HG02852 (cell line): ENCODE data around the gene RELT.

ENCODE experiments used
- ATAC-seq: cut with Tn5 transposase; IDR thresholded peaks from one replicate; pipeline ENCODE4 v1.9.1; 2021; ENCODE audit warnings: mild to moderate bottlenecking, moderate library complexity; ENCODE audit not compliant: unreplicated experiment

The RELT gene

DNA sequence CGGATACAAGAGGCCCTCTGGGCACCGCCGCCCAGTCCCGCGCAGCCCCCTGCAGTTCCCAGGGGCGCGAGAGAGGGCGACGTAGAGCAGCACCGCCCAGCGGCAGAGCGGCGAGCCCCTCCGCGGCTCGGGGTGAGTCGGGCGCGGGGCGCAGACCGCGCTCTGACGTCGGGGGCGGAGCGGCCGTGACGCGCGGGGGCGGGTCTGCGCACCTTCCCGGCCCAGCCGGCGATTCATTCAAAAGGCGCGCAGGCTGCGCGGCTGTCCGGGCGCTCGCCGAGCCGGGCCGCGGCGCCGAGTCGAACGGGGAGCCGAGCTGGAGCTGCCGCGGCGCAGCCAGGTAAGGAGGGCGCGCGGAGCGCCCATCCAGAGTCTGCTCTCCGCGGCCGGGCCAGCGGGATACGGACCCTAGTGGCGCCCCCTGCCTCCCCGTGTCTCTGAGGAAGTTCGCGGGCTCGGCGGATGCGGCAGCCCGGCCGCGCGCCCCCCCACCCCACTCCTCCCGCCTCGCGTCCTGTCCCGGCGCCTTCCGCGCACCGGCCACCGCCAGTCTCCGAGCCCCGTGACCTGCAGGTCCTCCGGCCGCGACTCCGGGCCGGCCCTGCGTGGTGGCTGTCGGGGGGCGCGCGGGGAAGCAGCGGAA is at the start of gene RELT:
Gene RELT (plus strand): TSS at position 240 of the 643 bp plus-strand sequence. CDS start 12,738 bp downstream, outside the sequence.
- peak; percentile 72 for ATAC-seq

- ATAC-seq = no peak
These were observed 49.0 kb upstream of the RELT start for GRCh38 chr11:73326929-73327811.

DNA sequence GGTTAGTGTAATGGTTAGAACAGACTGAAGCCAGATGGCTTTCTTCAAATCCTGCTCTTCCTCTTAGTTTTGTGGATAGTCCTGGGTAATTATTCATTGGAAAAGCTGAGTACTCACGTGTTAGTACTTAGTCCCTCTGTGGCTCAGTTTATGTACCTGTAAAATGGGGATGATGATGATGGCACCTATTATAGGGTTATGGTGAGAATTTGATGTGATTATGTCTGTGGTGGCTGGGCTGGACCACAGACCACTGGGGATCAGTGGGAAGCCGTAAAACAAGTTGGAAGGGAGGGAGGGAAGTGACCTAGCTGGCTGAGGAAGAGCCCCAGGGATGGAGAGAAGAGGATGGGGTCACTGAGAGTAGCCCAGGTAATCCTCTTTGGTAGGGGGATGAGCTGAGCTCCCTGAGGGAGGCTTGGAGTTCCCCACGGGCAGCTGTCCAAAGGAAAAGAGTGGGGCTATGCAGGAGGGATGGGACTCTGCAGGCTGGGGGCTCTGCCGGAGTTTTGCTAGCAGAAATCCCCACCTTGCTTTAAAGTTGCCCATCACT is 48.3 kb upstream of the RELT start:
- no peak for ATAC-seq

DNA sequence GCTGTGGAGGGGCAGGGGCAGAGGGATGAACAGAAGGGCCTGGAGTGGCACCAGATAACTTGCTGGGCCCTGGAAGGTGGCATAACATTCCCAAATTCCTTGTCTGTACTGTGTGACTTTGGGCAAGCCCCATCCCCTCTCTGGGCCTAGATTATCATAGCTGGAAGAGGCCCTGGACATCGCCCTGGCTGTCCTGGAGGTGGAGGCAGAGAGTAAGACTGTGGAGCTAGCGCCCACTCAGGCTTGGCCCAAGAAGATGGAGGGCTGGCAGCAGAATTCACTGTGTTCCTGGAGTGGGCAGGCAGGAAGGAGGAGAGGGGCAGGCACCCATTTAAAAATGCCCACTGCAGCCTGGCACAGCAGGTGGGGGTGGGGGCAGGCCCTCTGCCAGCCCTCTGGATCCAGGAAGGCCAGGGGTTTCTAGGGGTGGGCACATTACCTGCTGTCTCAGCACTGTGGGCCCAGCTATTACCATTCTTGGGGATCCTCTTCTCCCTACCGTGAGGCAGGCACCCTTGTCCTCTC is 45.6 kb upstream of the RELT start:
- no peak for ATAC-seq

- no peak for ATAC-seq
These were observed 44.9 kb upstream of the RELT start for GRCh38 chr11:73331138-73331916.

GRCh38 chr11:73333173-73333572 is 43.0 kb upstream of the RELT start:
- no peak for ATAC-seq

- ATAC-seq = no peak
These were observed 42.4 kb upstream of the RELT start for GRCh38 chr11:73333640-73334383.

DNA sequence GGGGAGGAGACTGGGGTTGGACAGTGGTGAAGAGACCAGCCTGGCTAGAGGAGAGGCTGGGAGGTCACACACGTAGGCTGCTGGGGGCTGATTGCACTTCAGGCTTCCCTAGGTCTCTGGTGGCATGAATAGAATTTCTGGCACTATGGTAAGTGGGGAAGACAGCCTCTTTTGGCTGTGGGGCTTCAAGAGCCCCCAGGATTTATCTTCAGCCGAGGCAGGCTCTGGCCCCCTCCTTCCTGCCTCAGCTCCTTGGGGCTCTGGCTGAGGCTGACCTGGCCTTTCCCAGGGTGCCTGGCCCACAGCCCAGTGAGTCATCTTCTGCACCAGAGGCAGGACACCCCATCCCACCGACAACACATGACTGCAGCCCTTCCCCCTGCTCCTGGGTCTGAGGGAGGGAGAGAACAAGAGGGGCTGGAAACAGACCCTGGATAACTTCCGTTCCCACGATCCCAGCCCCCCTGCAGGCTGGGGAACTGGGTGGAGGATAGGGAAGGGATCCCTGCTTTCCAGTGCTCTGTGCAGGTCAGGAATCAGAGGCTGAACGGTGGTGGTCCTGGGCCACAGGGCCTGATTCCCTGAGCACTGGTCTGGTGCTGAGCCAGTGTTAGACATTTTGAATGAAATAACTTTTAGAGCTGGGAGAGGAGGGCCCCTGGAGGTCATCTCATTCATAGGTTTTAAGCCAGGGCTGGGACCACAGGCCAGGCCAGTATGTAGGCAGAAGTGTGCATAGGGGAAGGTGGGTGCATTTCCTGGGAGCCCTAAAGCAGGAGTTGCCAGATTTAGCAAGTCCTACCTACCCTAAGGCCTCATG is 41.6 kb upstream of the RELT start:
- ATAC-seq = no peak

GRCh38 chr11:73335204-73335923 is 40.8 kb upstream of the RELT start:
- no peak for ATAC-seq

DNA sequence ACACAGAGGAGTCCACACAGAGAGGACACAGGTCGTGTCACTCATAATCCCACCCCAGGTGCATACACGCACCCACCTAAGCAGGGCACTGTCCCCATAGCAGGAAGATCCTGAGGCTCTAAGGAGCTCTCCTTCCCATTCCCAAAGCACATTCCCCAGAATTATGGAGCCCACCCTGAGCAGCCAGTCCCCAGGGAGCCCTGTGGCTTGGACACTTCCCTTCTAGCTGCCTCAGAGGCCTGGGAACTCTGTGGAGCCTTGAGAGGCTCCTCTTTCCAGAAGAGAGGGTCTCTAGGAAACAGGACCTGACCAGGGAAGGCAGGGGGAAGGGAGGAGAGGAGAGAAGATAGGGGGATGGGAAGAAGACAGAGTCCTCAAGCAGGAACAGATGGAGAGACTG is 38.4 kb upstream of the RELT start:
- ATAC-seq = no peak

DNA sequence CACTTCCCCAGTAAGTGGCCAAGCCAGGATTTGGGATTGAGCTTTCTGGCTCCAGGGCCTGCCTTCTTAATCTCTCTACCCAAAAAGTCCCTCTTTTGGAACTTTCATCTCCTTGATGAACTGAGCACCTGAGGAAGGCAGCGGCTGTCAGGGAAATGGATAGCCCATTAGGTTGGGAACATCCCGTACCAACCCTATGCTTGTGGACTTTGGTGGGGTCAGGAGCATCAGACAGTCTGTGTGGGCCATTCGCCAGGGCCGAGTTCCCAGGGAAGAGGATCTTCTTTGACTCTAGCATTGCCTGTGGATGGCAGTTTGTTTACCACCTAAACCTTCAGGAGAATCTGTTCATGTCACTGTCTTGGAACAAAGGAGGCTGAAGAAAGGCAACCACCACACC is 37.9 kb upstream of the RELT start:
- ATAC-seq = no peak

- no peak for ATAC-seq
These were observed 36.0 kb upstream of the RELT start for GRCh38 chr11:73340164-73340563.

DNA sequence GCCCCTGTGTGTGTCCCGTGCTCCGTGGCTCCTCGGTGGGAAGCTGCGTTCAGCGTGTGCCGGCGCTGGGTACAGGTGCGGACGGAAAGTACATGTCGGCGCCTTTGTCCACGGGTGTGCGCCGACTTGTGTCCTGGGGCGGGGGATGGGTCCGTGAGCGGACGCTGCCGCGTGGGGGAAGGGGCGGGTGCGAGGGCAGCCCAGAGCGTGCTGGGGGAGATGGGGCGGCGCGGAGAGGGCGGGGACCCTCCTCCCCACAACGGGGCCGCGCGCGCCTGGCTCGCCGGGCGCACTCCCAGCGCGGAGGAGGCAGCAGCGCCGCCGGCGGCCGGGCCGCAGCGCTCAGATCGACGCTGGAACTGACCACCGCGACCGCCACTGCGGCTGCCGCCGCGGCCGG is 33.6 kb upstream of the RELT start:
- no peak for ATAC-seq

DNA sequence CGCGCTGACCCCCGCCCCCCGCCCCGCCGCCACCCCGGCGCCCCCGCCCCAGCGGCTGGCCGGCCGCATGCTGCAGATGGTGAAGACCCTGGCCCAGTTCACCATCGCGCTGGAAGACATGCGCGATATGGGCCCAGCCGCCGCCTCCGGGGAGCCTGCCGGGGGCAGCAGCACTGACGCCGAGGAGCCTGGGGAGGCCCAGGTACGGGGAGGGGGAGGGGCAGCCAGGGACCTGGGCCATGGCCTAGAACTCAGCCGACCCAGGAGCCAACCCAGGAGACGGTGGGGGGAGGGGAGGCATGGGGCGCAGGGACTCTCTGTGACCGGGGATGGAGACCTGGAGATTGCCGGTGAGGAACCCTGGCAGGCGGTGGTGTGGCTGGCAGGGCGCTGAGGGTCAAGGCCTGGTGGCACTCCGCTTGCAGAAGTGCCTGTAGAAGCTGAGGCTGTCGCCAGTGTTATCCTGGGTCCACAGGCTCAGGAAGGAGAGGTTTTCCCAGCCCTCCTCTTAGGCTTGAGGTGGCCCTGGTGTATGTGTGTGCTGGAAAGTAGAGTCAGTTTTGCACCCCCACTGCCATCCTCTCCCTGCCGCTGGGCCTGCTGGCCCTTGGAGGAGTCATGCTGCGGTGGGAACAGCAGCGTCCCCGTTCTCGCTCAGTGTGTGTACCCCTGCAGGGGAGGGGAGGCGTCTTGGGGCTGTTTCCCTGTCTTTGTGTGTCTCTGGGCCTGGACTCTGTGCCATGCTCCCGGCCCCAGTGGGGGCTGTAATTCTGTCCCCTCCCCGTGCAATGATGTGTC is 32.9 kb upstream of the RELT start:
- no peak for ATAC-seq

- ATAC-seq = no peak
These were observed 32.0 kb upstream of the RELT start for GRCh38 chr11:73344191-73344607.

- no peak for ATAC-seq
These were observed 30.6 kb upstream of the RELT start for GRCh38 chr11:73345481-73346160.

DNA sequence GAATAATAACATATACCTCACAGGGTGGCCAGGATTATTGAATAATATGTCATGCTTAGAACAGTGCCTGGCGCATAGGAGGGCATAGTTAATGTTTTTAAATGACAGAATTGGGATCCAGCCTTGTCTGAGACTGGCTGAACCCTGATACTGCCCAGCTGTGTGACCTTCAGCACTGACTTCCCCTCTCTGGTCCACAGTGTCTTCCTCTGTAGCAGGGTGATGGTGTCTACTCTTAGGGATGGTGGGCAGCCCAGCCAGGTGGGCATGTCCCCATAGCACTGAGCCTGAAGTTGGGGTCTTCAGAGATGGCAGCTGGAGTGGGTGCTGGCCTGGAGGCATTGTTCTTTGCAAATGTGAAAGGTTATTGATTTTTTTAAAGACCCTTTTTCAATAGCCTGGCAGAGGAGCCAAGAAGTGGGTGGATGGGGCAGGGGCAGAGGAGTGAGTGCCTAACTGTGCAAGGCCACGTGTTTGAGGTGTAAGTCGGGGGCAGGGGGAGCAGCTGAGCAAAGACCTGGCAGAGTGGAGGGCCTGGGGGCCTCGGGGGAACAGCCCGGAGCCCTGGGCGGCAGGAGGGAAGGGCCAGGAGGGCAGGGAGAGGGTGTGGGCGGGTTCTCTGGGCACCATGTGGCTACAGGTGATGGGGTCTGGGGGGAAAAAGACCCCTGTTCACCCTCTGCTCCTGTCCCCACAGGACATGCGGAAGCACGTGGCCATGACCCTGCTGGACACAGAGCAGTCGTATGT is 29.8 kb upstream of the RELT start:
- ATAC-seq = no peak
